Endothelial cell of umbilical vein (primary cell): ENCODE measurements around the gene ADGRG3. TPM values are rescaled to one million over a fixed set of nuclear protein-coding genes. Genes with fewer than 3 reads are reported as not detected.

ENCODE experiments used
- BruUV-seq: library from RNA; stranded (reverse); fragments of 400-500 nt; replicated peaks from 2 replicates; lab custom pipeline; 2021; lab: Mats Ljungman, UMichigan
- CTCF ChIA-PET: fragments of 300-600, 350-600 bp; sonication (Branson Sonifier 250); formaldehyde crosslinking; loops from one replicate; lab custom pipeline; 2021; ENCODE audit warnings: antibody characterized with exemption, inconsistent platforms; lab: Charles Lee
- POLR2A ChIA-PET: fragments of 300-600, 350-600 bp; sonication (Branson Sonifier 250); formaldehyde crosslinking; loops from one replicate; lab custom pipeline; 2021; ENCODE audit warnings: antibody characterized with exemption, inconsistent platforms; lab: Charles Lee
- DNase-seq: peaks from one replicate; pipeline ENCODE4 v3.0.0-alpha.2; 2011; ENCODE audit warnings: low read depth, low spot score
- FAIRE-seq: peaks from 2 replicates; lab custom pipeline; 2011; peaks lifted over from hg19 to GRCh38; lab: Jason Lieb, UNC
- H2AFZ ChIP-seq: 2 replicates; pipeline ENCODE4 v1.6.0; 2012; ENCODE audit warnings: low read depth, low read length, control low read depth, inconsistent platforms
- H3K27ac ChIP-seq: 2 replicates; pipeline ENCODE4 v1.5.1; 2011; ENCODE audit warnings: low read depth, mild to moderate bottlenecking, control low read depth, low read length, moderate library complexity; ENCODE audit not compliant: insufficient read depth
- H3K27me3 ChIP-seq, 2 experiments: 2 replicates each; pipeline versions ENCODE4 v1.6.0 to v1.6.1; 2011; ENCODE audit warnings: low read length in 2 of 2, mixed read lengths in 1 of 2; ENCODE audit not compliant: control insufficient read depth in 2 of 2, insufficient read depth in 2 of 2
- H3K36me3 ChIP-seq, 2 experiments: 2 replicates in 1 of 2; 3 replicates in 1 of 2; pipeline ENCODE4 v1.5.1; 2011; ENCODE audit warnings: low read length in 2 of 2, mild to moderate bottlenecking in 1 of 2, moderate library complexity in 1 of 2; ENCODE audit not compliant: control insufficient read depth in 2 of 2, insufficient read depth in 2 of 2; ENCODE audit errors: extremely low read depth in 1 of 2
- H3K4me1 ChIP-seq: 3 replicates; pipeline ENCODE4 v1.5.1; 2011; ENCODE audit warnings: mild to moderate bottlenecking, low read length; ENCODE audit not compliant: control insufficient read depth, insufficient read depth; ENCODE audit errors: extremely low read depth
- H3K4me2 ChIP-seq: 2 replicates; pipeline ENCODE4 v1.6.1; 2011; ENCODE audit warnings: low read length, control low read depth, mixed read lengths; ENCODE audit not compliant: insufficient read depth
- H3K4me3 ChIP-seq, 3 experiments: fragments of 200-600 bp in 1 of 3; sonication (generic), shearing (Covaris generic) in 1 of 3; replicated peaks in 1 of 3; 2 replicates each; pipeline ENCODE4 v1.5.1; 2011 to 2016; ENCODE audit warnings: control low read depth in 3 of 3, low read length in 3 of 3, mild to moderate bottlenecking in 2 of 3, inconsistent platforms in 1 of 3, low read depth in 1 of 3, moderate library complexity in 1 of 3; ENCODE audit not compliant: insufficient read depth in 1 of 3
- H3K79me2 ChIP-seq: 2 replicates; pipeline ENCODE4 v1.6.0; 2012; ENCODE audit warnings: low read length, inconsistent platforms; ENCODE audit not compliant: control insufficient read depth, insufficient read depth
- H3K9ac ChIP-seq: replicated peaks from 2 replicates; pipeline ENCODE3; 2011; ENCODE audit warnings: low read length, control low read depth; ENCODE audit not compliant: insufficient read depth; ENCODE audit errors: extremely low read depth
- H3K9me1 ChIP-seq: replicated peaks from 3 replicates; pipeline ENCODE4 v1.6.0; 2011; ENCODE audit warnings: mild to moderate bottlenecking, low read length; ENCODE audit not compliant: control insufficient read depth, insufficient read depth; ENCODE audit errors: extremely low read depth
- H3K9me3 ChIP-seq: replicated peaks from 2 replicates; pipeline ENCODE4 v1.5.1; 2012; ENCODE audit warnings: low read length, inconsistent platforms; ENCODE audit not compliant: control insufficient read depth, insufficient read depth
- H4K20me1 ChIP-seq: replicated peaks from 2 replicates; pipeline ENCODE3; 2011; ENCODE audit warnings: mild to moderate bottlenecking, low read length; ENCODE audit not compliant: control insufficient read depth, insufficient read depth; ENCODE audit errors: extremely low read depth
- CTCF ChIP-seq, 2 donors: IDR thresholded peaks; 1 replicate in 1 of 2; 2 replicates in 1 of 2; pipeline ENCODE4 v1.5.1; 2011; ENCODE audit warnings: low read length in 2 of 2, mild to moderate bottlenecking in 2 of 2, moderate library complexity in 2 of 2, control low read depth in 1 of 2, inconsistent platforms in 1 of 2, low read depth in 1 of 2; ENCODE audit not compliant: insufficient read depth in 1 of 2; ENCODE audit errors: extremely low read depth in 1 of 2
- EZH2 ChIP-seq: IDR thresholded peaks from 2 replicates; pipeline ENCODE4 v1.6.1; 2012; ENCODE audit warnings: borderline replicate concordance, low read depth, mild to moderate bottlenecking, moderate library complexity, low read length, inconsistent platforms; ENCODE audit not compliant: severe bottlenecking
- FOS ChIP-seq: IDR thresholded peaks from 2 replicates; pipeline ENCODE4 v1.6.1; 2011; ENCODE audit warnings: mild to moderate bottlenecking, low read length, moderate library complexity, borderline replicate concordance; ENCODE audit not compliant: insufficient read depth
- GATA2 ChIP-seq: IDR thresholded peaks from 2 replicates; pipeline ENCODE4 v1.7.0; 2011; ENCODE audit warnings: low read depth, mild to moderate bottlenecking, moderate library complexity, mixed read lengths, low read length; ENCODE audit not compliant: insufficient read length, insufficient read depth
- JUN ChIP-seq: IDR thresholded peaks from 2 replicates; pipeline ENCODE4 v1.6.1; 2011; ENCODE audit warnings: borderline replicate concordance, low read depth; ENCODE audit not compliant: insufficient read length, insufficient read depth
- MAX ChIP-seq: IDR thresholded peaks from 2 replicates; pipeline ENCODE4 v1.6.1; 2011; ENCODE audit not compliant: insufficient read depth, insufficient read length
- MYC ChIP-seq: IDR thresholded peaks from one replicate; pipeline ENCODE4 v1.6.1; 2011; ENCODE audit warnings: mild to moderate bottlenecking, low read depth, low read length
- POLR2A ChIP-seq: IDR thresholded peaks from 2 replicates; pipeline ENCODE4 v1.6.1; 2012; ENCODE audit warnings: low read depth, mild to moderate bottlenecking, control low read depth, low read length
- POLR2AphosphoS5 ChIP-seq: IDR thresholded peaks from 2 replicates; pipeline ENCODE4 v1.6.1; 2012; ENCODE audit warnings: low read depth, mild to moderate bottlenecking, control low read depth, low read length, moderate library complexity; ENCODE audit not compliant: insufficient read depth
- dilution Hi-C: fragments of 300-500 bp; cut with MboI; formaldehyde crosslinking; loops from one replicate; pipeline ENCODE4 v1.15.0; 2019; ENCODE audit warnings: low sequenced_read_pairs; ENCODE audit not compliant: extremely low pct_ligation_motif_present
- intact Hi-C: fragments of 100-400 bp; cut with micrococcal nuclease; formaldehyde crosslinking; loops from one replicate; pipeline ENCODE4 v1.10.0; 2022
- polyA plus RNA-seq, 4 experiments: library from polyadenylated mRNA; depleted of rRNA in 3 of 4; stranded (reverse) in 3 of 4; unstranded in 1 of 4; fragments of >200 nt; gene quantifications; 2 replicates each; pipeline versions ENCODE4 v1.2.1 to v1.2.3, GENCODE V29; 2011 to 2012; ENCODE audit warnings: missing spikeins in 1 of 4
- total RNA-seq: library from RNA; stranded (reverse); gene quantifications from 2 replicates; pipeline ENCODE4 v1.2.3, GENCODE V29; 2021

ADGRG3 gene
- total and polyA plus RNA-seq, 2 donors (not counting 3 experiments of a cell fraction or from before 2014, with no cell fraction given), result not detected

- Histone ChIP-seq H3K79me2 (peaks cover 39% of the 10 kb centered on the region), H4K20me1 (no peaks in the 10 kb centered on the region), H3K9me3 (no peaks in the 10 kb centered on the region), H3K4me1 (peaks cover 36% of the 10 kb centered on the region), H3K27me3 (no peaks in the 10 kb centered on the region), H3K4me2 (no peak overlapping the region), H3K9me1 (no peaks in the 10 kb centered on the region), H3K4me3 (no peak overlapping the region), H3K9ac (no peak overlapping the region), H3K27ac (no peak overlapping the region), H3K36me3 (no peaks in the 10 kb centered on the region), H2AFZ (no peak overlapping the region)
- no peak for TF ChIP-seq JUN
- no peak for TF ChIP-seq POLR2AphosphoS5
- TF ChIP-seq POLR2A, result no peak
- TF ChIP-seq MYC, result no peak
- no peak for TF ChIP-seq GATA2
- TF ChIP-seq MAX, result no peak
- no peak for TF ChIP-seq CTCF (IDR thresholded peaks at IDR 0.05; ENCODE audit: extremely low read depth in 1 of 2, insufficient read depth in 1 of 2, low read depth in 1 of 2, low read length in 2 of 2)
- no peak for TF ChIP-seq EZH2
- TF ChIP-seq FOS, result no peak
- CTCF ChIA-PET, result interaction anchor here (1.1 to 4.0 kb wide), 6 partner anchors 8 to 63 kb away, joined by 3 to 31 read pairs (median 22); partner anchors contain the start of gene ADGRG1
- dilution Hi-C loops (no loop called here), intact Hi-C loops (no loop called here)
- BruUV-seq, result no TSS peak
- FAIRE-seq (no peak), DNase-seq (no peak)
- POLR2A ChIA-PET, result no interaction called here
Observed at GRCh38 chr16:57639172-57639887, 28.8 kb upstream of the ADGRG3 start.
